ENCODE results near the gene SLC16A5.

DNA sequence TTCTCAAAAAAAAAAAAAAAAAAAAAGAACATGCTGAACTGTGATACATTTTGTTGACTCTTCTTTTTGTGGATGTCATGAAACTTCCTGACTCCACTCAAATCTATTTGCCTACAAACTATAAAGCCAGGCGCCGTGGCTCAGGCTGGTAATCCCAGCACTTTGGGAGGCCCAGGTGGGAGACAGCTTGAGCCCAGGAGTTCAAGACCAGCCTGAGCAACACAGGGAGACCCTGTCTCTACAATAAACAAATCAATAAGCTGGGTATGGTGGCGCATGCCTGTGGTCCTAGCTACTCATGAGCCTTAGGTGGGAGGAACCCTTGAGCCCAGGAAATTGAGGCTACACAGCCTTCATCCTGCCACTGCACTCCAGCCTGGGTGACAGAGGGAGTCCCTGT is 45.2 kb downstream of the SLC16A5 start:
- no peak for TF ChIP-seq EZH2 (IDR thresholded peaks at IDR 0.05; ENCODE audit: insufficient read depth, poor library complexity, severe bottlenecking)
- TF ChIP-seq EZH2phosphoT487 (IDR thresholded peaks at IDR 0.05; ENCODE audit: insufficient read depth, low read depth) = no peak
